Epithelial cell of proximal tubule (primary cell): ENCODE results near the gene GPATCH2L. TPM values are rescaled to one million over a fixed set of nuclear protein-coding genes. Genes with fewer than 3 reads are reported as not detected.

Source experiments
- DNase-seq: peaks from one replicate; pipeline ENCODE4 v3.0.0-alpha.2; 2011; ENCODE audit warnings: low read depth
- H3K4me3 ChIP-seq: 2 replicates; pipeline ENCODE4 v1.5.1; 2011; ENCODE audit warnings: low read depth, mild to moderate bottlenecking, low read length
- total RNA-seq: library from RNA; depleted of rRNA; stranded (reverse); fragments of >200 nt; gene quantifications from 2 replicates; pipeline ENCODE4 v1.2.3, GENCODE V29; 2015
- TF ChIP-seq, protein P1 (sequence below): conservative IDR thresholded peaks from 2 replicates; pipeline ENCODE4 v1.5.1; 2012; ENCODE audit warnings: low read depth, mild to moderate bottlenecking, low read length

The GPATCH2L gene
- total RNA-seq, 1 donor from 2014 or later: 44.2 TPM

DNA sequence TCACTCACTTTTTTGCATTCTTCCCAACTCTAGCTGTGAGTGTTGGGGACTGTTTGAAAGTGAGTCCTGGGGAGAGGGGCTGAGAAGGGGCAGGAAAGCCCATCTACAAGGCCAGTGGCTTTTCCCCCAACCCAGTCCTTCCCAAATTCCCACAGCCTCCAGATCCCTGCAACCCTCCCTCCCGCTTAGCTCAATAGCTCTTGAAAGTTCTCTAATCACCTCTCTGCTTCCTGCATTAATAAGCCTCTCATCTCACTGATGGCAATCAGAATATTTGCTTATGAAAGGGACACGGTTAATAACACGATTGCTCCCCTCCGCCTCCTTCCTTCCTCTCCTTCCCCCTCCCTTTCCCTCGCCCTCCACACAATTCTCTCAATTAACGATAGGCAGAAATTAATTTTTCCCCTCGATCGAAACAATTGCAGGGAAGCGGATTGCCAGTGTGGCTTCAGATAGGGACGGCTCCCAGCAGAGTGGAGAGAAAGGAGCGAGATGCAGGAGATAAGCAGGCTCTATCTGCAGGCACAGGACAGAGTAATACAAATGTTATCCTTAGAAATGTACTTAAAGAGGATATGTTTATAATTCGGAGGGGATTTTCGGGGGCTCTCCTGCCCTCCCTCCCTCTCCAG, 15.1 kb upstream of the GPATCH2L start:
- TF ChIP-seq, protein P1, sequence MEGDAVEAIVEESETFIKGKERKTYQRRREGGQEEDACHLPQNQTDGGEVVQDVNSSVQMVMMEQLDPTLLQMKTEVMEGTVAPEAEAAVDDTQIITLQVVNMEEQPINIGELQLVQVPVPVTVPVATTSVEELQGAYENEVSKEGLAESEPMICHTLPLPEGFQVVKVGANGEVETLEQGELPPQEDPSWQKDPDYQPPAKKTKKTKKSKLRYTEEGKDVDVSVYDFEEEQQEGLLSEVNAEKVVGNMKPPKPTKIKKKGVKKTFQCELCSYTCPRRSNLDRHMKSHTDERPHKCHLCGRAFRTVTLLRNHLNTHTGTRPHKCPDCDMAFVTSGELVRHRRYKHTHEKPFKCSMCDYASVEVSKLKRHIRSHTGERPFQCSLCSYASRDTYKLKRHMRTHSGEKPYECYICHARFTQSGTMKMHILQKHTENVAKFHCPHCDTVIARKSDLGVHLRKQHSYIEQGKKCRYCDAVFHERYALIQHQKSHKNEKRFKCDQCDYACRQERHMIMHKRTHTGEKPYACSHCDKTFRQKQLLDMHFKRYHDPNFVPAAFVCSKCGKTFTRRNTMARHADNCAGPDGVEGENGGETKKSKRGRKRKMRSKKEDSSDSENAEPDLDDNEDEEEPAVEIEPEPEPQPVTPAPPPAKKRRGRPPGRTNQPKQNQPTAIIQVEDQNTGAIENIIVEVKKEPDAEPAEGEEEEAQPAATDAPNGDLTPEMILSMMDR: no peak

DNA sequence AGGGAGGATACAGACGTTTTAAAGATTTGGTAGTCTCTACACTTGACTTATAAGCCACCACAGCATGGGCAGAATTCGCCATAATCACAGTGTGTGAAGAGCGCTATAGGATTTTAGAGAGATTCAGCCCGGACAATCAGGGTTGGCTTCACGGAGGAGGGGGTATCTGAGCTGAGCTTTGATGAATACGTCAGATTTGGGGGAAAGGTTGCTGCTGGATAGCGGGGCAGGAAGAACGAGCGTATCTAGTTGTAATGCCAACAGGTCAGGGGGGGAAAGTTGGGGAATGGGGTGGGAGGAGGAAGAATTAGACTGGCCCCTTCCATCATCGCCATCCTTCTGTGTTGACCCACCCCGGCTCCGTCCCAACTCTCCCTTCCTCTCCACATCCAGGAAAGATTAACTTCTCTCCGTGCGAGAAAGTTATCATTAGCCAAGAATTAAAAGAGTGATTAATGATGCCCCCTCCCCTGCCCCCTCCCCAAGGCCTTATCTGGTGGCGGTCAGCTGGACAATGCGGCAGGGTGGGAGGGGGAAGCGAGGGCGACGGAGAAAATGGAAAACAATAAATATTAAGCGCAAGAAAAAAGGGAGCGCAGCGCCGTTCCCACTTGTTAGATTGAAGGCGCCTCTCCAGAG, 13.5 kb upstream of the GPATCH2L start:
- TF ChIP-seq, protein P1: no peak
- no peak overlapping the region for H3K4me3 ChIP-seq
- no peak for DNase-seq

More for the DNA sequence above, 15.1 kb upstream of the GPATCH2L start:
- no peak overlapping the region for H3K4me3 ChIP-seq
- DNase-seq: no peak

DNA sequence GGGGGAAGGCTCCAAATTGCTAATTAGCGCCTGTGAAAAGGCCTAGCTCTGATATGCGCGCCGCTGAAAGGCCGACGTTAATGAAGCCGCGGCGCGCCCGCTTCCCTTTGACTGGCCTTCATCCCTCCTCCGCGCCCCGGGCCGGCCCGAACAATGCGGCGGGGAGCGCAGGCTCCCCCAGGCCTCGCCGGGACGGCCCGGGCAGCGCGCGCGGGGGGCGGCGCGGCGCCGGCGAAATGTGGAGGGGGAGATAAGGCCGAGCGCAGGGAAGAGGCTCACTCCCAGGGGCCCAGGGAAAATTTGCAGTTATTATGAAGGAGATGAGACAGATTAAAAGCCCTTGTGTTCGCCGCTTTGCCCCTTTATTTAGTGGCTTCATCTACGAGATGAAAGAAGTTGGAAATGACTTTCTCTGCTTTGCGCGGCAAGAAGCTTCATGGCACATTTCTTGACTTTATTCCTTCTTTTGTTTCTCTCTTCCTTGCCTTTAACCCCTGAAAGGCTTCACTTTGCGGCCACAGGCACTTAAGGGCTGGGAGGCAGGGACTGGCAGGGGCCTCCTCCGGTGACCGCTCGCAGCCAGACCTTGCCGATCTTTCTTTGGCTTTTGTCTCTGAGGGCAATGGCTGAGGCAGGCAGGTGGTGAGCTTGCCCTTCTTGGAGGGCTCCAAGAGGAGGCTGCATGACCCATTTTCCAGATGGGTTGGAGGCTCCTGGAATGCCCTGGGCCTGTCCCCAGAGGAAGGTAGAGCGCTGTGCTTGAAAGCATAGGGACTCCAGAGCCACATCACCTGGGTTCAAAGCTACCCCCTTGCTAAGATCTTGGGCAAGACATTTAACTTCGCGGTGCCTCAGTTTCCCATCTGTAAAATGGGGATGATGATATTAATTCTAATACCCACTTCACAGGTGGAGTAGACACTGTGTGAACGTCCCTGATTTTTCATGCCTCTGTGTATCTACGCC, 12.7 kb upstream of the GPATCH2L start:
- no peak for DNase-seq
- TF ChIP-seq, protein P1: no peak
- H3K4me3 ChIP-seq: peak overlapping the region; percentile 7

DNA sequence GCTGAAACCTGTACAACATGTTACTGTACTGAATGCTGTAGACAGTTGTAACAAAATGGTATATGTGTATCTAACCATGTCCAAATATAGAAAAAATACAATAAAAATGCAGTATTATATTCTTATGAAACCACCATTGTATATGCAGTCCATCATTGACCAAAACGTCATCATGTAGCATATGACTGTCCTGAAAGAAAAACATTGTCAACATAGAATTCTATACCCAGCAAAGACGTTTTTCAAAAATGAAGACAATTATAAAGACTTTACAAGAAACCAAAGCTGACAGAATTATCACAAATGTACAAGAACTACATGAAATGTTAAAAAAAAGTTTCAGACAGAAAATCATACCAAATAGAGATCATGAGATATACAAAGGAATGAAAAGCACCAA, 8.1 kb upstream of the GPATCH2L start:
- TF ChIP-seq, protein P1: no peak
- H3K4me3 ChIP-seq: no peak overlapping the region
- DNase-seq: no peak

DNA sequence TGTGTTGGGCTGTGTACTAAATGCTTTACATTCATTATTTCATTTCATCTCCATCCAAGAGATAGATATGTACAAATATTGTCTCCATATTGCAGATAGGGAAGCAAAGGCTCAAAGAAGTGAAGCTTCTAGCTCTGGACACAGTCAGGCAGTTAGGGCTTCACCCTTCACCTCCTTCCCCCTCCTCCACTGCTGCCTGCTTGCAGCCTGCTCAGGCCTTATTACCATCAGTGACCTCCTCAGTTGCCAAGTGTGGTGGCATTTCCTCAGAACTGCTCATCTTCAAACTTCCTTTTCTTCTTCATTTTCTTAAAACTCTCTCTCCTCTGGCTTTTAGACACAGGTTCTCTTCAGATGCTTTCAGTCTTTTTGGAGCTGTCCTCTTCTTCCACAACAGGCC, 4.7 kb upstream of the GPATCH2L start:
- no peak for DNase-seq
- no peak overlapping the region for H3K4me3 ChIP-seq
- TF ChIP-seq, protein P1: no peak

DNA sequence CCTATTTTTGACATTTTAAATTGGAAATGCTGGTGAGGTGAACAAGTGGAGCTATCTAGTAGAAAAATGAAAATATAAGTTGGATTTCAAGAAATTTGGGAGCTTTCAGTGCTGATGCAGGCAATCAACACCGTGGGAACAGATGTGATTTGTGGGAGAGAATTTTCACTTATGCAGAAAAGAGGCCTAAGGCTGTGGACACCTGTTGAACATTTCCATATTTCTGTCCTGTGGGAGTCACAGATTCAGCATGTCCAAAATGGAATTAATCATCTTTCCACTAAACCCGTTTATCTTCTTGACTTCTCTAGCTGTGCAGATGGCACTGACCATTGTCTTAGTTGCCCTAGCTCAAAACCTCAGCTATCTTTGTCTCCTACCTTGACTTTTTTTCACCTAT, 2.5 kb upstream of the GPATCH2L start:
- TF ChIP-seq, protein P1: no peak
- H3K4me3 ChIP-seq: no peak overlapping the region
- no peak for DNase-seq
